8988T (cell line): ENCODE measurements around the gene ANKRD13D.

ENCODE experiments used
- DNase-seq: peaks from one replicate; pipeline ENCODE4 v3.0.0; 2011

ANKRD13D gene

DNA sequence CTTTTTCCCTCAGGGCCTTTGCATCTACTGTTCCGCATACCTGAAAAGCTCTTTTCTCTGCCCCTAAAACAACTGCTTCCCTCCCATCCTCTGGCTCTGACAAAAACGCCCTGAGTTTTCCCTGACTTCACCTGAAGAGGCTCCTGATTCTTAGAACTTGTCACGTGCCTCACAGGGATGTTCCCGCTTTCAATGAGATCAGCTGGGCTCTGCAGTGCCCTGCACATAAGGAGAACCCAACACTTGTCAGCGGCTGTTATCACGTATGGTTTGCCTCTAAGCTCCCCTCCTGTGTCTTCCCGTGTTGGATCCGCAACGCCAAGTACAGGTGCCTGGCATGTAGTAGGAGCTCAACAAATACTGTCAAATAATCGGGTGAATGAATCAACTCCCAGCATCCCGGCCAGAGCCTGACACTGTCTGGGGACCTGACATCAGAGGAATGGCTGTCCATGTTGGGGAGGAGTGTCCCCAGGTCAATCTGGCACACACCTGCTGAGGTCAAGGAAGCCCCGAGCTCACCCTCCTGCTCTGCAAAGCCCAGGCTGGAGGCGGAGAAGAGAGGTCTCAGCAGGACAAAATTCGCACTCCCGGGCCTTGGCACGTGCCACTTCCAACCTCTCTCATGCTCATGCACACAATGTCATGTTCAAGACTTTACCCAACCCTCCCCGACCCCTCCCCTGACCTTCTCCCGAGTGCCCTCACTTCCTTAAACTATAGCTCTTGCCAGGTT lies 27.0 kb upstream of the ANKRD13D start:
- DNase-seq = no peak

DNA sequence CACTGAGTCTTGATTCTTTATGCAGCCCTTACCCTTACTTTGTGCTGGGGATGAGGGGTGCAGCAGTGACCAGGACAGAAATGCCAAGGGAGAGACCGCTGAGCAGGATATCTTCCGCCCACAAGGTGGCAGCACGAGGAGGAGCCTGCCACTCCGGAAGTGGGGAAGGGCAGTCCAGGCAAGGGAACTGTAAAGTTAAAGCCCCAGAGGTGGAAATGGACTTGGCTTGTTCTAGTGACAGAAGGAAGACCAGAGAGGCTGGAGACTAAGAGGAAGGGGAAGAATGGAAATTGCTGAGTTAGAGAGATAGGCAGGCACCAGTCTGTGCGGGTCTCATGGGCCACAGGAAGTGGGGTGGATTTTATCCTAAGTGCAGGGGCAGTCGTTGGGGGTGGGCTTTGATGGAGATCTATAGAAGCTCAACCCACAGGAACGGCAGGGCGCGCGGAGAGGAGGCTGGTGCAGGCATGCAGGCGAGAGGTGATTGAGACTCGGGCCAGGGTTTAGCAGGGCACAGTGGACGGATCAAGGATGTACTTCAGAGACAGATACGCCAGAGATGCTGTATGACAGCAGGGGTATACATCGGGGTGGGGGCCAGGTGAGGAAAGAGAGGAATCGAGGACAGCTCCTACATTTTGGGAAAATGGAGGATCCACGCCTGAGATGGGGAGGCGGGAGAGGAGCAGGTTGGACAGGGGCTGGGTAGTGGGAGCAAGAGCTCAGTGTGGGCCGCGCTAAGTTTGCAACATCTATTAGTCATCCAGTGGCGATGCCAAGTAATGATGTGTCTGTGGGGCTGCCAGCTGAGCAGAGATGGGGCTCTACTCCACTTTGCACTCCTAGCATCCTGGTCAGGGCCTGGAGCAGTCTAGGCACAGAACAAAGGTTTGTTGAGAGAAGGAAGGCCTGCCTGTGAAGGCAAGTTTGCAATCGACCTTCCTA lies 26.1 kb upstream of the ANKRD13D start:
- peak; percentile 100 for DNase-seq

DNA sequence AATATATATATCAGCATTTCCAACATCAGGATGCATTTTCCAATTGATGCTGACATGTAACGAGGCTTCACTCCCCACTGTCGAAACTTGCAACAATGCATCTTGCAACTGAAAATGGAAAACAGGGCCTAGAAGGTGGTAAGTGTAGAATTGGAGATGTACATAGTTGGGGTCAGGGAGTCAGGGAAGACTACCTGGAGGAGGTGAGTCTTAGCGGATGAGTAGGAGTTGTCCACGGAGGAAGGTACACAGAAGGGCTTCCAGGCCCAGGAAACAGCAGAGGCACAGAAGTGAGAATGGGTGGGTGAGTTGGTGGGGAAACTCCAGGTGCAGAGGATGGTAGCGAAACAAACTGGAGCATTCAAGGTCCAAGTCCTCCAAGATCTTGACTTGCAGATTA lies 24.8 kb upstream of the ANKRD13D start:
- DNase-seq = no peak

DNA sequence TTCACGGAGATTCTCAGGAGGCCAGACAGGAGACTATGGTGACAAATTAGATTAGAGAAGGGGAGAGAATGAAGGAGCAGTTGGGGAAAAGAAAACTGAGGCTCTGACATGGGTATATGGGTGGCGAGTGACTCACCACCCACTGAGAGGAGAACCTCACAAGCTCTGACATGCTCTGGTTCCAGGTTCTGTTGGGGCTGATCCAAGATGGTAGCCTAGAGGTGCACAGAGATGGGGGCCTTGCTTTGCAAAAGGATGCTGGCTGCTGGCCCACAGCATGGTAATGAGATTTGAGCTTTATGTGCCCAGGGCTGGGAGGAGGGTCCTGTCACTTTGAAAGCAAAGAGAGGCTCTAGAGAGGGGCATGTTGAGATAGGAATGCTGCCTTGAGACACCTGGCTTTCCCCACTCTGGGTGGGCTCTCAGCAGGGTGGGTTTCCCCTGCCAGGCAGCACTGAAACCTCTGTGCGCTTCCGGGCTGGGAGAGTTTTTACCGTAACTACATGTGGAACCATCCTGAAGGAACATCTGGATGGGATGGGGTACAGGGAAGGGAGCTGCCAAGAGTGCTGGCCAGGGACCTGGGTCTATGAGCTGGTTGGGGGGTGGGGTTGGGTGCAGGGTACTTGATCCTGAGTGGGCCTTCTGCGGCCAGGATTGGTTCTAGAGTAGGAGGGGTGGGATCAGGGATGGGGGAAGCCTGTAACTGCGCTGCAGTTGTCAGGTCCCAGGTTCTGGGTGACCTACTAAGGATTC lies 24.0 kb upstream of the ANKRD13D start:
- no peak for DNase-seq

DNA sequence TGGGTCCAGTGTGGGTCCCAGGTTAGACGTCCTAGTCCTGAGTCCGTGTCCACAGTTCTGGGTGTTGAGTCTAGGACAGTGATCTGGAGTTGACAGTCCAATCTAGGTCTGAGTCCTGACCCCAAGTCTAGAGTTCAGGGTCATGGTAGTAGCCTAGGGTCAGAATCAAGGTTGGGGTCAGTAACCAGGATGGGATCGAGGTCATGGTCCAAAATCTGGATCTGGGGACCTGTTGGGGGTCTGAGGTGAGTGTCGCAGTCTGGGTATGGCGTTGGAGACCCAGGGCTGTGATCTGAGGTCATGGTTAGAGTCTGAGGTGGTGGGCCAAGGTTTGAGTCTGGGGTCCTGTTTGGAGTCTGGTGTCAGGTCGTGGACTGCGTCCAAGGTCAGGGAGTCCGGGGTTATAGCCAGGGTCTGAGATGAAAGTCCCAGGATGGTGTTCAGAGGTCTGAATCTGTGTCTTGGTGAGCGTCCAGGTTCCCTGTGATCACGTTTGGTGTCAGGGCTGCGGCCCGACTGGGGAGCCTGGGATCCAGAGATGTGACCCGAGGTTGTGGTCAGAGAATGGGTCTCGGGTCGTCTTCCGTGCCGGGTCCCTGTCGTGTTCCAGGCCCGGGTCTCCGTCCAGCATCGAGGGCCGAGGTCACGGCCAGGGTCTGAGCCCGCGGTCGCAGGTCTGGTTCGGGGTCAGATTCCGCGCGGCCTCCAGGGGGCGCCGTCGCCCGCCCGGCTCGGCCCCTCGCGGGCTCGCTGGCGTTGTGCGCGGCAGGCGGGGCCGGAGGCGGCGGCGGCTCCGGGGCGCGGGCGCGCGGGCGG lies 23.3 kb upstream of the ANKRD13D start:
- DNase-seq = peak; percentile 99

DNA sequence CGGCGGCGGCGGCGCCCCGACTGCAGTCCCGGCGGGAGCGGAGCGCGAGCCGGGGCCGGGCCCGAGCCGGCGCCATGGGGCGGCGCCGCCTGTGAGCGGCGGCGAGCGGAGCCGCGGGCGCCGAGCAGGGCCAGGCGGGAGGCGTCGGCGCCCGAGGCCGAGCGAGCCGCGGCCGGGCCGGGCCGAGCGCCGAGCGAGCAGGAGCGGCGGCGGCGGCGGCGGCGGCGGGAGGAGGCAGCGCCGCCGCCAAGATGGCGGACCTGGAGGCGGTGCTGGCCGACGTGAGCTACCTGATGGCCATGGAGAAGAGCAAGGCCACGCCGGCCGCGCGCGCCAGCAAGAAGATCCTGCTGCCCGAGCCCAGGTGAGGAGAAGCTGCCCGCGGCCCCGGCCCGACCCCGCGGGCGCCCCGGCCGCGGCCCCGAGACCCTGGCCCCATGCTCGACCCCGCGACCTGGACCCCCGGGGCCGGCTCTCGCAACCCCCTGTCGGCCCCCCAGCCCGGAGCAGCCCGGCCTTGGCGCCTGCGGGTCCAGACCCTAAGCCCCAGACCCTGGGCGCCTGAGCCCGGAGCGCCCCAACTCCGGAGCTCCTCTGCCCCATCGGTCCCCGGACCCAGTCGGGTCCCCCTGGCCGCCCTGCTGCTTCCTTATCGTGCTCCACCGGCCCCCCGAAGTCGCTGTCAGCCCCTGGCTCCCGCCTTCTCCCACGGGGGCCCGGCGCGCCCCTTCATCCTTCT lies 22.5 kb upstream of the ANKRD13D start, which contains the start of gene GRK2:
Gene GRK2, plus strand, starts transcription at position 25 of the 739 bp plus-strand sequence. Its CDS starts 227 bp downstream, at position 252.
- peak; percentile 95 for DNase-seq

DNA sequence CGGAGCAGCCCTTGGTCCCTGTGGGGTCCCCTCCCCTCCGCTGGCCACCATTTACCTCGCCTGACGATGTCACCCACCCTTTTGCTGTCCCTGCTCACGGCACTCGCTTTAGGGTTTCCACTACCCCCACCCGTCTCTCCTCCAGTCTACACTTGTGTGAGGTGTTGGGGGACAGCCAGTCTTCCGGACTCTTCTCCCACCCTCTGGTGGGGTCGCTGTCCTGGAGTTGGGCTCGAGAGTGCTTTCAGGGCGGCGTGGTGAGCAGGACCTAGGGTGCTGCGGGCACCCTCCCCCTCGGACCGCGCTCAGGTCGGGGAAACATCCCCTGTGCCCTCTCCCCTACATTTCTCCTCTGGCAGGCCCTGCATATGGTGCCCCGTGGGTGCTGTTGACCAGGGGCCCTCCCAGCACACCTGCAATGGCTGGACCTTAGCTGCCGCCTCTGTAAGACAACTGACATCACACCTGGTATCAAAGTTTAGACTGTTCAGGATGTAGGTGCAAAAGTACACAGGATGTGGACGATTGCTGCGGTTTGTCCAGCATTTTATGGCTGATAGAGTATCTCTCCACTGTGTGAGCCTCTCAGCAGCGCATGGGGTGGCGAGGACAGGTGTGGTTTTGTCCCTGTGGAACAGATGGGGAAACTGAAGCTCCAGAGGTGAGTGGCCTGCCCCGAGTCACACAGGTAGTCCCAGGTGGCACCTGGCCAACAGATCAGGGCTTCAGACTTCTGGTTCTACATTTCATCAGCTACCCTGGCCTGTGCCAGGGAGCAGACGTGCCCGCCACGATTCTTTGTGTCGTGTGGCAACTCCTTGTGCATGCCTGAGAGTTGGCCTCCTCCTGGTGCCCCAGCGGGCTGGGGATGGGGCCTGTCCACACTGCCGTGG lies 21.7 kb upstream of the ANKRD13D start:
- no peak for DNase-seq

DNA sequence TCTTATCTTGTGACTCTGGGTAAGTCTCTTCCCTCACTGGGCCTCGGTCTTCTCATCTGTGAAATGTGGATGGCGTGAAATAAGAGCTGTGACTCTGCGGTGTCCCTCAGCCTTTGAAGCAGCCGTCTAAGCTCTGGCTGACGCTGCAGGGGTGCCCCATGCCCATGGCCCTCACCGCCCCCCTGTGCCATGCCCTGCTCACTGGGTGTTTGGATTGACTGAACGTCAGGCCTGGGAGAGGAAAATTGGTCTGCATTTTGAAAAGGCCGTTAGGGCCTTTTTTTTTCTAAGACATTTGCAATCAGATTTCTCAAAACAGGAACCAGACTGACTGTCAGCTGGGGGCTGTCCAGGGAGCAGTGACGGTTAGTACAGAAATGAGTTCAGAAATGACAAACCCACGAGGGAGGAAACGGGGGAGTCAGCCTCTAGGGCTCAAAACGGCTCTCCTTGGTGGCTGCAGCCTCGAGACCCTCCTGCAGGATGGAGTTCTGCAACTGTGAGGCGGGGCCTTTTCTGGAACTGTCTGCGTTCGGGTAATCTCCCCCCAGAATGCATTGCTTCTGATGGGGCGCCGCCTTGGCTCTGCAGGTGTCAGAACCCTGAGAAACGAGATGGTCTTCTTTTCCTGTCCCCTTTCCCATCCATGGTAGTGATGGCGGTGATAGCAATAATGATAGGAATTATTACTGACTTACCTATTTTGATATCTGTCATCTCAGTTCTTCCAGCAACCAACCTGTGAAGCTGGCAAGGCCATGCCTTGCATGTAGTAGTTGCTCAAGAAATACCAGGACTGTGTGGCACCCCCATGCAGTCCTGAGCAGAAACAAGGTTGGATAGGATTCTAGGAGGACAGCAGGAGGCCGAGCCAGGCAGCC lies 20.8 kb upstream of the ANKRD13D start:
- DNase-seq = no peak

DNA sequence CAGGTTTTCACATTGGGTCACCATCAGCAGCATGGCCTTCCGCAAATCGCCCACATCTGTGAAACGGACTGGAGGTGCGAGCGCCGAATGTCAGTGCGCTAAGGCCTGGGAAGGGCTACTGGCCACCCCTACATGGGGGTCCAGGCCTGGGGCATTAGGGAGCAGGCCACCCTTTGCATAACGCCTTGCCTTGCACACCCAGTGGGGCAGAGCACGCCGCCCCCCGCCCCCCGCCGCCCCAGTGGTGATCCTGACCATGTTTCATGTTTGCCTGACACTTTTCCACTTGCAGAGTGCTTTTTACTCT lies 20.2 kb upstream of the ANKRD13D start:
- DNase-seq = no peak

DNA sequence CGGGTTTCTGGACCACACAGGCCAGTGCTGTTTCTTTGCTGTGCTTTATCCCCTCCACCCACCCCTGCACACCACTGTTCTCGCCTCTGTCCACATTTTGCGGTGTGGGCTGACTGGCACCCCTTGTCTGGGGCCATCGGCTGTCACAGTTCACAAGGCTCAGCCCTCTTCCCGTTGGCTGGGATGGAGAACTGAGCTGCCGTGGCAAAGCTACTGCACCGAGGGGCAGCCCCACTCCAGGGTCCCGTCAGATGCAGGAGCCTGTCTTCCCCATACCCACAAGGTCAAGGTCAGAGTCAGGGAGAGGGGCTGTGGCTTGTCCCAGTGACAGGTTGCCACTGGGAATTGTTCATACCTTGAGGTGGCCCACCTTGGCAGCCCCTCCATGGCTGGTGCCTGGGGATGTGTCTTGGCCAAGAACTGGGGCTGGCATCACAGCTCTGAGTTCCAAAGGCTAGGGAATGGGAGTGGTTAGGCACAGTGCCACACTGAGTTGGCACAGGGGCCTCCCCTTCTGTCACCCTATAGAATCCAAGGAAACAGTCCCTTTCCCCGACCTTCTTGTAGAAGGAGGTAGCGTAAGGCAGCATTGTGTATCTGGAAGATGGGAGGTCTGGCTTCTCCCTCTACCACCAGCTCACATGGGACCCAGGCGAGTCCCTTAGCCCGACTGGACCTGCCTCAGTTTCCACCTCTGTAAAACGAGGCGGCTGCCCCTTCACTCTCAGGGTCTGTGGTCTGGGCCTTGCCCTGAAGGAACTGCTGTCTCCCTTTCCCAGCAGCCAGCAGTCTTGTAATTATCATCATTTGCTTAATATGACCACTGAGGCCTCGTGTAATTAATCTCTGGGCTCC lies 19.5 kb upstream of the ANKRD13D start:
- DNase-seq = no peak

DNA sequence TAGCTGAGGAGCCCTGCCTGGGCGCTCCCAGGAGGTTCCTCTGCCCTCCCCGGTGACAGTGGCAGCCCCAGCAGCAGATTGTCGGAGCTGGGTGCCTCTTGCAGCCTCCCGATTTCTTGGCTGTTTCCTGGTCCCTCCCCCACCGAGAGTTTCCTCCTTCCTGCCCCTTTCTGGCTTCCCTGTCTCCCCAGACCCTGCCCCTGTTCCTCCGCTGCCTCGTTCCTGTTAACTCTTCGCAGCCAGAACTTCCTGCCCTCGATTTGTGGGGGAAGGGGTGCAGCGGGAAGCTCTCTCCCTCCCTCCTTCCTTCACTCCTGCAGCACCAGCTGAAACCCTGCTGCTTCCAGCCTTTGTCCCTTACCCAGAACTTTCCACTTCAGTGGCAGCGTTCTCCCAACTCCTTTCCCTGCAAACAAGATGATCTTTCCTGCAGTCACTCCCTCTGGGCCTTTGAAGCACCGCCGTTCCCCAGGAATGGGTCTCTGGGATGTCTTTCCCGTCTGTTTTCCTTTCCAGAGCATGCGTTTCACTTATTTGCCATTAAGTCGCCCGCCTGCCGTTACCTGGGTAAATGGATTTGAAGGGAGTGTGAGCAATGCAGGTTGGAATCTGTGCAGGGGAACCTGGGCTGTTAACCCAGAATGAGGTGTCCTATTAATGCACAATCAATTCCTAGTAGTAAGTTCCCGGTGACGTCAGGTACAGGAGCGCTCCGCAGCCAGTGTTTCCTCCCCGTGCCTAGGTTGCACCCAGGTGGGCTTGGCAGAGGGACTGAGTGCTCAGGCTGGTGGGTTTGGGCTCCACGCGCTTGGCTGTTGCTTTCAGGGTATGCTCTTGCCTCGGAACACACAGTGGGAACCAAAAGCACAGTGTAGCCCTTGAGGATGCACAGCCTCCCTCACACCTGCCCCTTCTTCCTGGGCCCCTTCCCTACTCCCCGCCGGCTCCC lies 18.6 kb upstream of the ANKRD13D start:
- no peak for DNase-seq

DNA sequence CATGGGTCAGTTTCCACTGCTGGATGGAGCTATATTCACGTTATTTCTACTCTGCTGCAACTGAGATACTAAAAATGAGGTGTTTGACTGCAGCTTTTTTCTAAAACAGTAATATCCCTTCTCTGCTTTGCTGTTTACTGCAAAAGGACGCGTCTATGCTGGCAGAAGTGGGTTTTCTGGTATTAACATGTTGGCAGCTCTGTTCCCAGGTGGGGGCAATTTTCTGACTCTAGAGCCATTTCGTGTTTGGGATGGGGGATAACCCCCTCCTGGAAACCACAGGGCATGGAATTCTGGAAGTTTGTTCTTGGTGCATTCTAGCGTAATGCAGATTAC lies 17.9 kb upstream of the ANKRD13D start:
- DNase-seq = no peak

DNA sequence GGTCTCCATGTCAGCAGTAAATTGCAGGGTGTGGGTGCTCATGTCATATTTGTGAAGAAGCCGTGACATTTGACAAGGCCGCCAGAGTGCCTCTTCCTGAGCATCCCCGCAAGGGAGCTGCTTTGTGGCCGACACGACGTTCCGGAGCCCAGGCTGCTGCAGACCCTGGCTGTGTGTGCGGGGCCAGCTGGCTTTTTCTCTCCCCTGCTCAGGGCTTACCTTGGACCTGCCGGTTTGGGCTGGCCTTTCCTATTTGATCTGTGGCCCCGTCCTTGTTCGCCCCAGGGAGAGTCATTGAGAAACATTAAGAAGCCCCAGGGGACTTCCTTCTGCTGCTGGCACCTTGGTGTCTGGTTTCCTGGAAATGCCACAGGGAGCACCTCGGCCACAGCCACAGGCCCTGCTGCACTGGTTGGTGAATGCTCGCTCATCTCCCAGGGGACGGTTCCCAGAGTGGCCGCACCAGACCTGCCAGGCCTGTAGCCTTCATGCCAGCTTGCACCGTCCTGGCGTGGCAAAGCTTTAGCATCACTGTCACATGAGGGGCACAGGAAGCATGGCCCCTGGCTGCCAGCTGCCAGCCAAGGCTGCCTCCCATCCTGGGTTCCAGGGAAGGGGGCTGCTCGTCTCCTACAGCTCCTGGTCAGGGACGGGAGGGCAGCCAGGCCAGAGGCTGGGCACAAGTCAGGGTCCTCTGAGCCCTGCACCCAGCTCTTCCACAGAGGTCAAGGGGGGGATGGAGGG lies 17.4 kb upstream of the ANKRD13D start:
- no peak for DNase-seq

DNA sequence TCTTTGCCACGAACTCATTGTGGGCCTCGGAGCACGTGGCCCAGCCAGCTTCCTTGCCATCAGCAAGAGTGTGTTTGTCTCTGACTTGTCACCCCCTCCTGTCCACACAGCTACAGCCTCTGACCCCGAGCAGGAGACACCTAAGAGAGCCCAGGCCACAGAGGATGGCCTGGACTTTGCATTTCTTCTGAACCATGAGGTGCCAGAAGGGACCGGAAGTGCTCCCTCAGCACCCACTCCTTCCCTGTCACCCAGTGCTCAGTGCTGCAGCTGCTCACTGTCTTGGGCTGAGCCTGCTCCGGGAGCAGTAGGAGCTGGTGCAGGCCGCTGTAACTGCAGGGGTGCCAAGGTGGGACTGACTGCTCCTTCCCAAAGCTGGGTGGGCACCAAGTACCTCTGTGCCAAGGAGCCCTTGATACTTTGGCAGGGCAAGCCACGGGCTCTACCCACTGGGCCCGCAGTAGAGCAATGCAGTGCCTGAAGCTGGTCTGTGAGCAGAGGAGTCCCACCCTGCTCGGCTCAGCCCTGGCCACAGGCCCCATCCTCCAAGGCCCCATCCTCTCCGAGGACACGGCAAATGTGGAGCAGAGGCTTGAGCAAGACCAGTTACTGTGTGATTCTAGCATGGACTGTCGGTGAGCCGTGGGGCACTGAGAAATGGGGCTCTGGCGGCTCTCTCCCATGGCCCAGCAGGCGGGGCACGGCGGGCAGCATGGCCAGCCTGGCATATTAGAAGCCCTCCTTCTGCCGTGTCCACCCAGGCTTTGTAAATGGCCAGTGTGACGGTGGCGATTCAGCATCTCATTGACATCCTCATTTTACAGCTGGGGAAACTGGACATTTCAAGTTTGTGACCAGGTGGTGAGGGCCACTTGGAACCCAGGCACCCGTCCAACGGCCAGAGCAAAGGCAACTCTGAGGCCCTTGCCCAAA lies 16.5 kb upstream of the ANKRD13D start:
- no peak for DNase-seq

DNA sequence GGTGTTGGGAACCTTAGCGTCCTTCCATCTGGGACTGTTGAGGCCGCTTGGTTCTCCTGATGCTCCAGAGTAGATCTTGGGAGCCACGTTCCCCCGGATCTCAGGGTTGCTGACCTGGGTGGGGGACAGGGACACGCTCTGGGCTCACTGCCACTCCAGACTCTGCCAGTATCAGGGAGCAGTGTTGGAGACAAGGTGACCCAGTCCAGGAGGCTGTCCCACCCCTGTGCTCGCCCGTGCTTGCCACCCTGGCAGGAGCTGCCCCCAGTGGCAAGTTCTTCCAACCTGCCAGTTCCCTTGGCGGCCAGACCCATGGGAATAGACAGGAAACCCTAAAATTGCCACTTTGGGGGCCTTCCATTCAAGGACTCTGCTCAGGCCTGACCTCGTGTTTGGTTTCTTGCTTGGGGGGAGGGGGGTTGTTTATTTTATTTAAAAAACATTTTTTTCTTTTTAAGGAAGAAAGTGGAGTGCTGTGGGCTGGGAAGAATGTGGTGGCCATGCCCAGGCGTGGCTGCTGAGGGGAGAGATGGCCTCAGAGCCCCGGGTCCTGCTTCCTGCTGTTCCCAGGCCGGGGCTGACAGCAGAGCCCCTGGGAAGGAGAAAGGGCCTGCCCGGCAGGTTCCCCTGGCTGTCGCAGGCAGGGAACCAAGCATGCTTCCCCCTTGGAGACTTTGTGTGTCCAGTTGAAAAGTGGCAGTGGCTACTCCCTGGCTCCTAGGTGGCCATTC lies 15.7 kb upstream of the ANKRD13D start:
- DNase-seq = no peak
